HG03064 (cell line): Measurements from ENCODE around the gene SCN11A.

ENCODE experiments used
- ATAC-seq: cut with Tn5 transposase; IDR thresholded peaks from one replicate; pipeline ENCODE4 v1.9.1; 2021; ENCODE audit warnings: low read depth; ENCODE audit not compliant: unreplicated experiment

SCN11A gene

GRCh38 chr3:39011191-39011736, 40.5 kb downstream of the SCN11A start:
- ATAC-seq: no peak

- no peak for ATAC-seq
Measured at GRCh38 chr3:39005295-39005694, 46.4 kb downstream of the SCN11A start.
